HG03039 (cell line): ENCODE results near the gene PRKCB.
"Not testable (repeated sequence)": the region's sequence is repeated elsewhere in the genome, so short reads cannot be mapped to it uniquely, and the experiment has no call there.

ENCODE experiments used
- ATAC-seq: cut with Tn5 transposase; IDR thresholded peaks from one replicate; pipeline ENCODE4 v1.9.1; 2021; ENCODE audit warnings: mild to moderate bottlenecking, moderate library complexity; ENCODE audit not compliant: unreplicated experiment

PRKCB gene

DNA sequence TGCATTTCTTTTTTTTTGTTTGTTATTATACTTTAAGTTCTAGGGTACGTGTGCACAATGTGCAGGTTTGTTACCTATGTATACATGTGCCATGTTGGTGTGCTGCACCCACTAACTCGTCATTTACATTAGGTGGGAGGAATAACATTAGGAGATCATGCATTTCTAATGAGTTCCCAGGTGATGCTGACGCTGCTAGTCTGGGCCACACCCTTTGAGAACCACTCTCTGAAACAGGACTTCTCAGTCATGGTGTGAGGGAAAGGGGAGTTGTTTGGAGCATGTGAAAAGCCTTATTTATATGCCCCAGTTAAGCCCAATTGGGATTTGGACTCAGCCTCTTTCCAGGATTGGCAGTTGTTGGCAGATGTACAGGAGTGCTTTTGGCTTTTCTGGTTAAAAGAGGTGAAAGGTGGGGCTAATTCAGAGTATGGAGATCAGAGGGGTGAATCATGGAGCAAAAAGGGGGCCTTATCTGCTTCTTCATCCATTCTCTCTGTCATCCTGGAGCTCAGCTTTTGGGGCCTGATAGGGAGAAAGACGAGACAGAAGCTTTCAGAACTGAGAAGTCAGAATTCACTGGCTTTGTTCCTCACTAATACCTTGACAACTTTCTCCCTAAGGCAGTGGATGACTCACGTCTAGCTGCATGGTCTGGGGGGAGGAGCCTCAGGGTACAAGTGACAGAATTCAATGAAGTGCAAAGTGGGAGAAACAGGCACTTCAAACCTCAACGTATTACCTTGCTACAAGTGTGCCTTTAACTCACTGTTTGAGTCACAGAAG, 240.3 kb downstream of the PRKCB start:
- ATAC-seq, result peak; percentile 48

DNA sequence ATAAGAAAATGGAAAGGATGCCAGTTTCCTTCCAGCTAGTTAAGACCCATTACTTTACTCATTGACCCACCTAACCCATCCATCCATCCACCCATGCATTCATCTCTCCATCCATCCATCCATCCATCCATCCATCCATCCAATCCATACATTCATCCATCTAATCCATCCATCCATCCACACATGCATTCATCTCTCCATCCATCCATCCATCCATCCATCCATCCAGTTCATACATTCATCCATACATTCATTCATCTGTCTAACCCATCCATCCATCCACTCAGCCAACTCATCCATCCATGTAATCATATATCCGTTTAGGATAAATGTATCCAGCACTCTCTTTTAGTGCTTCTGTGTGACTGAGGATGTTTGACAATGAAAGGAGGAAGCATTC, 241.5 kb downstream of the PRKCB start:
- no peak for ATAC-seq

DNA sequence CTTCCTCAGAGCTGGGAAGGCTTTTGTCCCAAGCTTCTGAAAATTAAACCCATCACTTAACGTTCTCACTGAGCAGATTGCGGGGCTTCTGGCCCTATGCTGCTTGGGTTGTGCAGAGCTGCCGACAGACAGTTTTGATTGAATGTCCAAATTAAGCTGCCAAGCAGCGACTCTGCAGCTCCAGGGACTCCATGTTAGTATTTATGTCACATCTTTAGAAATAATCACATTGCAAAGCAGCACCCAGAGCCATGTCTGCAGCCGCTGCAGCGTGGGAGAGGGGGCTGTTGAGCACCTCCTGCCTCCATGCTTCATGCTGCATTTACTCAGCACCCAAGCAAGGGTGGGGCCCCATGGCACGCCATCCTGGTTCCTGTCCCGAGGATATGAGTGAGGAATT, 242.2 kb downstream of the PRKCB start:
- ATAC-seq, result no peak

DNA sequence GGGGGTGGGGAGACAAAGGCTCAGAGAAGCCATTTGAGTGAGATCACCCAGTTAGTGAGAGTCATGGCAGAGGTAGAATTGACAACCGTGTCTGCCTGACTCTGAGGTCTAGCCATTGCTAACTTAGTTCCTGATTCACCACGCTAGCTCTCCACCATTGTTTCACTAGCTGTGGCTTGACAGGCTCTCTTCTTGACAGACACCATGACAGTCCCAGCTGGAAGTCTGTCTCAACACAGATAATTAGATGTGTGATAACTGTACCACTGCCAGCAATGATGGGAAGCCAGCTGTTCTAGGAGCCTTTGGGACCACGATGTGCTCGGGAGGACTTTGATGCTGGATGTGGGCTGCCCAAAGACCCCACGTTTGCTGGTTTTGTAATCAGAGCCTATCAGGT, 249.9 kb downstream of the PRKCB start:
- no peak for ATAC-seq

DNA sequence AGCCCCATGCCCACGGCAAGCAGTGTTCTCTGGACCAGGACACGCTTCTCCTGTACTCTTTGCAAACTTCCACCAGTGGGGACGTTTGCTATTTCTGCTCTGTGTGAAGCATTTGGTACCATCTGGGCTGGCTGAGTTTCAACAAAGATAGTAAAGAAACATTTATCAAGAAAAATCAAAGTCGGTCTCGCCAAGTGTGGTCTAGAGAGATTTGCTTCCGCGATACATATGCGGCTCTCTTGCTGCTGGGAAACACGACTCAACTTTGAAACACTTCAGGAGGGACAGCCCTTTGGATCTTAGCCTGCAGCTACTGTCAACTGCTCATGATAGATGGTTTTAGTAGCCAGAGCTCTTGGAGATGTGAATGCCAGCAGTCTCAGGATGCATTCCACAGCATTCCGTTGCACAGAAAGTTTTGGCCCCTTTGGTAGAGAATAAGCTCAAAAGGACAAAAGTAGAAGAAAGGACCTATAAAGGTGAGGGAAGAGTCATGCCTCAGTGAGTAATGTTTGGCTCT, 252.2 kb downstream of the PRKCB start:
- no peak for ATAC-seq

DNA sequence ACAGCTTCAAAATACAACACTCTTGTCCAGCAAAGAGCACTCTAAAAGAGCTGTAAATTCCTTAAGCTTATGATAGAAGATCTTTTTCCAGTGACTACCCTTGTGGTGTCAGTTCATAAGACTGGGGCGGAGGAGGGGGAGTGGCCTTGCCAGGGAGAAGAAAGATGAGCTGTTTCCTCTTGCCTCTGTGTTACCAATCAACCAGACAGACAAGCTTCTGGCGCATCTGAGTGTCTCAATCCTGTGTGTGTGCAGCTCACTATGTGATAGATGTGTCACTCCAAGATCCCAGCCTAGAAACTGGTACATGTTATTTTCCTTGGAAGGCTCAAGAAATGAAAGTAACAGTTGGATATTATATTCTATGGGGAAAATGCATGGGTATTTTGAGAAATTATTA, 253.0 kb downstream of the PRKCB start:
- ATAC-seq, result no peak

DNA sequence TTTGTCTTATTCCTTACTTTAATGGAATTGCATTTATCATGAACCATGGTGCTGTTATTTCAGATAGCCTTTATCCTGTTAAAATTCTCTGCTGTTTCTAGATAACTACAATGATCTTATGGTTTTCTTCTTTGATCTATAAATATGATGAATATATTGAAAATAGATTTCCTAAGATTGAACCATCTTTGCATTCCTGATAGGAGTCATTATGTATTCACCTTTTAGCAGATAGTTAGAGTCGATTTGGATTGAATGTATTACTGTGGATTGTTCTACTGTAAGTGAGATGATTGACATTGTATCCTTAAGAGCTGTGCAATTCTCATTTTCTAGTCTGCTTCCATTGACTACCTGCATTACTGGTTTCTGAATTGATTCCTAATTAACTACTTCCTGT, 255.3 kb downstream of the PRKCB start:
- ATAC-seq, result no peak

DNA sequence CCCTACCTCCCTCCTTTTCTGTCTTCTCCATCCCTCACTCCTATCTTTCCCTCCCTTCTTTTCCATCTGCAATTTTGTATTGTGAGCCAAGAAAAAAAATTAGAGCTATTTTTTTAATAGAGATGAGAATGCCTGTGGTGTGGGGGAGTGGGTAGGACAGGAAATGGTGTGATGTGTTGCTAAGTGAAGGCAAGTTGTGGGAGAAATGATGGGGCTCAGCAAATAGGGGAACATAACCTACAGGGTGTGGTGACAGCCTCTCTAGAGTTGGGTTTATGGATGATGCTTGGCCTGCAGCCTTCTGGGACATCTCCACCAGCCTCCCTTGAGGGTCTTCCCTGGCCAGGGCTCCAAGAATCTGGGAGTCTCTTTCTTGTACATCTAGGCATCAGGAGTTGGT, 257.3 kb downstream of the PRKCB start:
- ATAC-seq, result no peak

DNA sequence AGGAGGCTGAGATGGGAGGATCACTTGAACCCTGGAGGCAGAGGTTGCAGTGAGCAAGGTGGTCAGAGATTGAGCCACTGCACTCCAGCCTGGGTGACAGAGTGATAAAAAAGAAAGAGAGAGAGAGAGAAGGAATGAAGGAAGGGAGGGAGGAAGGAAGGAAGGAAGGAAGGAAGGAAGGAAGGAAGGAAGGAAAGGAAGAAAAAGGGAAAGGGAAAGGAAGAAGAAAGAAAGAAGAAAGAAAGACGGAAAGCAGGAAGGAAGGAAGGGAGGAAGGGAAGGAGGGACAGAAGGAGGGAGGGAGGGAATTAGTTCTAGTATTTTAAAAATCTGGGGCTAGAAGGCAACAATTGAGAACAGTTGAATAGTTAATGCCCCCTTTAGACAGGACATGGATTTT, 258.9 kb downstream of the PRKCB start:
- ATAC-seq, result no peak

DNA sequence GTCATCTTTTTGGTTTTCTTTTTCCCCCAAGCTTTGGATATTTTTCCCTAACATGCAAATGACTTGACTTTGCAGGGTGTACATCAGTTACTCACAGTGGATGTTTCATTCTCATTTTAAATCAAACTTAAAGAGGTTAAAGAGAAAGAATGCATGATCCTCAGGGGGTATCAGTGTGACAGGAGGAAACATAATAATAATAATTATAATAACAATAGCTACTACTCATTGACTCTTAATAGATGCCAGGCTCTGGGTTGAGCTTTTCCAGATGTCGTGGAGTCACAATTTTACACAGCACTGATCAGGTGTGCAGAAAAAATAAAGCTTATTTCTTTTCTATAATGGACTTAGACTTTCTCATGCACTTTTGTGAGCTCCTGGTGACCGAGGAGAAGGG, 263.1 kb downstream of the PRKCB start:
- no peak for ATAC-seq

DNA sequence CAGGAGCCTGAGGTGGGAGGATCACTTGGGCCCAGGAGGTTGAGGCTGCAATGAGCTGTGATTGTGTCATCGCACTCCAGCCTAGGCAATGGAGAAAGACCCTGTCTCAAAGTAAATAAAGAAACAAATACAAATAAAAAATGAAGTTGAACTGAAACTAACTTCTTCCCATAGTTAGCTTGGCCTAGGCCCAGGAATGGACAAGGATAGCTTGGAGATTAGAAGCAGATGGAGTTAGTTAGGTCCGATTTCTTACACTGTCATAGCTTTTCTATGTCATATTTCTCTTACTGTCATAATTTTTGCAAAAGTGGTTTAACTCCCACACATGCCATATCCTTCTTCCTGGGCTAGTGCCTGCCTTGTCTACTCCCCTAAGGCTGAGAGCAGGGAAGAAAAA, 265.6 kb downstream of the PRKCB start:
- no peak for ATAC-seq

DNA sequence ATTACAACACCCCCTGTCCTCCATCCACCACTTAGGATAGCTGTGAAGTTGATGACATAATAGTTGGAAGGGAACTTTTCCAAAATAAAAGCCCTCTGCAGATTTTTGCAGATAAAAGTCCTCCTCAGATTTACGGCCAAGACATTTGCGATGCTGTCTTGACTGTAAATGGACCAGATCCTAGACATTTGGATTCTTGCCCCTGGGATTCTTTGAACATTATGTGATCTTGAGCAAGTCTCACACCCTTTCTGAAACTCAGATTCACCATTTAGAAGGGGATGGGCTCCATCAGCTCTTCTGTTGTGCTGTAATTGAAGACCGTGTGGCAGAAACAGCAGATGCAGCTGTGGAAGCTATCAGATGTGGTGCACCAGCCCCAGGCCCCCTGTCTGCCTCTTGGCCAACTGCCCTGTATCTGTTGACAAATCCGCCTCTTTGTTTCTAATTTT, 266.5 kb downstream of the PRKCB start:
- no peak for ATAC-seq

DNA sequence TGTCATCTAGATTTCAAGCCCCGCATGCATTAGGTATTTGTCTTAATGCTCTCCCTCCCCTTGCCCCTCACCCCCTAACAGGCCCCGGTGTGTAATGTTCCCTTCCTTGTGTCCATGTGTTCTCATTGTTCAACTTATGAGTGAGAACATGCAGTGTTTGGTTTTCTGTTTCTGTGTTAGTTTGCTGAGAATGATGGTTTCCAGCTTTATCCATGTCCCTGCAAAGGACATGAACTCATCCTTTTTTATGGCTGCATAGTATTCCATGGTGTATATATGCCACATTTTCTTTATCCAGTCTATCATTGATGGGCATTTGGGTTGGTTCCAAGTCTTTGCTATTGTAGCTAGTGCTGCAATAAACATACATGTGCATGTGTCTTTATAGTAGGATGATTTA, 269.7 kb downstream of the PRKCB start:
- ATAC-seq, result not testable (repeated sequence)

DNA sequence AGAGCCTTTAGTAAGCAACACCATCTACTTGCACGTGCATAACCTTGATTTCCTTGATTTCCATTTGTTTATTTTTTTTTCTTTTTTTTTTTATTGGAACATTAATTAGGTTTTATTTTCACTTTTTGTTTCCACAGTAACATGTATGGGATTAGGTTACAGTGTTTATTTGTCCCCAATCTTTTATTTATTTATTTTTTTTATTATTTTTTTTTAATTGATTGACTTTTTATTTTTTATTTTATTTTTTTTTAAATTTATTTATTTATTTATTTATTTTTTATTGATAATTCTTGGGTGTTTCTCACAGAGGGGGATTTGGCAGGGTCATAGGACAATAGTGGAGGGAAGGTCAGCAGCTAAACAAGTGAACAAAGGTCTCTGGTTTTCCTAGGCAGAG, 272.3 kb downstream of the PRKCB start:
- ATAC-seq, result not testable (repeated sequence)

DNA sequence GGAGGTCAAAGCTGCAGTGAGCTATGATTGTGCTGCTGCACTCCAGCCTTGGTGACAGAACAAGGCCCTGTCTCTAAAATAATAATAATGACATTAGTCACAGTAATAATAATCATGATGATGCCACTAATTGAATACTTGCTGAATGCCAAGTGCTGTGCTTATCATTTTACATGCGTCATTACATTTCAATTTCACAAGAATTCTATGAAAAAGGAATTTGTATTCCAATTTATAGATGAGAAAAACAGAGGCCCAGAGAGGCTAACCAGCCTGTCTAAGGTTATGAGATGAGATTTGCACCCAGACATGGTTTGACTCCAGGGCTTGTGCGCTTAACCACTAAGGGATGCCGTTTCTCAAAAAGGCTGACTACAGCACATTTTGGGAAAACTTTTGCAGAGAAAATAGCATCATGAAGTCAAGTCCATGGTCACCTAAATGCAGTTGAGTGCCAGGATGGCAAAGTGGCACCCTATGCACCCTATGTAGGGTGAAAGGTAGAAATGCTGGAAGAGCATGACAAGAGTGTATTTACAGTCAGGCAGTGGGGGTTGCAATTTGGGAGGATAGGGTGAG, 276.0 kb downstream of the PRKCB start:
- no peak for ATAC-seq

DNA sequence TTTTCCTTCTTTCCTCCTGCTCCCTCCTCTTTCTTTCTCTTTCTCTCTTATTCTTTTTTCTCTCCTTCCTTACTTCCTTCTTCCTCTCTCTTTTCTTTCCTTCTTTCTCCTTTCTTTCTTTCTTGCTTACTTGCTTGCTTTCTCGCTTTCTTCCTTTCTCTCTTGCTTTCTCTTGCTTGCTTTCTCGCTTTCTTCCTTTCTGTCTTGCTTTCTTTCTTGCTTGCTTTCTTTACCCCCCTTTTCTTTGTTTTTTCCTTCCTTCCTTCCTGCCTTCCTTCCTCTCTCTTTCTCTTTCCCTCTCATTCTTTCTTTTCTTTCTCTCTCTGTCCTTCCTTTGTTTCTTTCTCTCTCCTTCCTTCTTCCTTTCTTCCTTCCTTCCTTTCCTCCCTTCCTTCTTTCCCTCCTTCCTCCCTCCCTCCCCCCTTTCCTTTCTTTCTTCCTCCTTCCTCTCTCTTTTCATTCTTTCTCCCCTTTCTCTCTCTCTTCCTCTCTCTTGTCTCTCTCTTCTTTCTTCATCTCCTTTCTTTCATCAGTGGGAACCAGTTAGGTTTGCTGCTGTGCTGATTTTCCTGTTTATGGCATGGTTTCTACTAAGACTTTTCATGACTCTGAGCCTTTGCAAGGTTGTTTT, 277.4 kb downstream of the PRKCB start:
- no peak for ATAC-seq

DNA sequence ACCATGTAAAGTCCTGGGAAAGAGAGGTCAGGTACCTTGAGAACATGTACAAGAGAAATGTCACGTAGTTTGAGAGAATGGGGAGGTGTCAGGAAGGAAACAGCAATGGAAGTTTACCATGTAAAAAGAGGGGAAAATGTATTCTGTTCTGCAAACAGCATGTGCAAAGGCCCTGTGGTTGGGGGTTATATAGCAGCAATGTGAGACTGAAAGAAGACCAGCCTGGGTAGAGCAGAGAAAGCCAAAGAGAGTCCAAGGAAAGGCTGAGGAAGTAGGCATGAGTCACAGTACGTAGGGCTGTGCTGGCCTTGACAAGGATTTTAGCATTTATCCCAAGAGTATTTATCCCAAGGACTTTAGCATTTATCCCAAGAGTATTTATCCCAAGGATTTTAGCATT, 279.1 kb downstream of the PRKCB start:
- ATAC-seq, result no peak

DNA sequence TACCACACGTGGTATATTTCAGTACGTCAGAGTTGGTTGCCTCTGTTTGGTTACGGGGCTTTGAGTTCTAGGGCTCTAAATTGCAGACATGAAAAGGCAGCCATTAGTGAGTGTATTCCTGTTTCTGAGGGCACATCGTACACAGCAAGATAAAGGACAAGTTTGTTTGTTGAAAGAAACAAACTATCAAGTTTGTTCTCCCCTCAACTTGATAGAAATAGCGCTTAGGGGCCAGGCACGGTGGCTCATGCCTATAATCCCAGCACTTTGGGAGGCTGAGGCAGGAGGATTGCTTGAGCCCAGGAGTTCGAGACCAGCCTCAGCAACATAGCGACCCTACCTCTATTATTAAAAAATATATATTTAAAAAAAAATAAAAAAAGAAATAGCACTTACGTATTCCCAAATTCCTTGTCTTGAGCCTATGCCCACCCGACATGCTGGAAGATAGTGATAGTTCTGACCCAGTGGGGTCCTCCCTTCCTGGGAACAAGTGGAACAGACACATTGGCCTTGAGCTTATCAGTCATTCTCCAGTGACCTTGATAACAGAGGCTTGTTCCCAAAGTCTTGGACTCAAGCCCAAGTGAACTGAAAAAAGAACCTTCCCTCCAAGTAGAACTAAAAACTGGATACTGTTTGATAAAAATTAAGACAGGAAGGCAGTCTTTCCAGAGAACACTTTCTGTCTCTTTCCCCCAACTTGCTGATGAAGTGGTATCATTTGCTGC, 280.4 kb downstream of the PRKCB start:
- no peak for ATAC-seq

DNA sequence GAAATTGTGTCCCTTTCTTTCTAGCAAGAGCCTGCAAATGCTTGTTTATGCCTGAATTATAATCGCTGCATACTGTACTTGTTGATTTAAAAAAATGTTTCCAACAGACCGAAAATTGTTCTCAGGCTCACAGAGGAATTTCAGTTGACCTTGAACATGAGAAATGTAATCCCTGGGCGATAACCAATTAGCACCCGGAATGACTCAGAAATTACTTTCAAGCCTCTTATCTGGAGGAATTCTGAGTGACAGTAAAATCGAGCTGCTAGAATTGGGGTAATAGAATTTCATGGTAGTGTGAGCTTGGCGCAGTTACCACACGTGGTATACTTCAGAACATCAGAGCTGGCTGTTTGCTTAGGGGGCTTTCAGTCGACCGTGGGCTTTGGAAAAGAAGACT, 281.2 kb downstream of the PRKCB start:
- ATAC-seq, result no peak

DNA sequence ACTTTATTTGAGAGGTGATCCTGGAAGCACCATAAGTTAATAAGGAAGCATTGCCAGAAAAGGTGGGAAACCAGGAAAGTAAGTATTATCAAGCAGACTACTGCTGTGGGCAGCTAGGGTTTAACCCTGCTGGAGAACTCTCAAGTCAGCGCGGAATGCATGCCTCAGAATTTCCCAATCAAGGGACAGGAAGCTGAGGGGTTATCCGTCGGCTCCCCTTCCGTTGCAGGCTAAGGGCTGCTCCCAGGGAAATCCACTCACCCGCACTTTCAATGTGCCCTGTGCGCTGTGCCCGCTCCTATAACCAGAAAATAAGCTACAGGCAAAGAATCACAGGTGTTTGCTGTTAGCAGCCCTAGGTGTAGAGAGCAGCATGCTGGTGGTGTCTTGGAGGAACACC, 281.9 kb downstream of the PRKCB start:
- ATAC-seq, result no peak

DNA sequence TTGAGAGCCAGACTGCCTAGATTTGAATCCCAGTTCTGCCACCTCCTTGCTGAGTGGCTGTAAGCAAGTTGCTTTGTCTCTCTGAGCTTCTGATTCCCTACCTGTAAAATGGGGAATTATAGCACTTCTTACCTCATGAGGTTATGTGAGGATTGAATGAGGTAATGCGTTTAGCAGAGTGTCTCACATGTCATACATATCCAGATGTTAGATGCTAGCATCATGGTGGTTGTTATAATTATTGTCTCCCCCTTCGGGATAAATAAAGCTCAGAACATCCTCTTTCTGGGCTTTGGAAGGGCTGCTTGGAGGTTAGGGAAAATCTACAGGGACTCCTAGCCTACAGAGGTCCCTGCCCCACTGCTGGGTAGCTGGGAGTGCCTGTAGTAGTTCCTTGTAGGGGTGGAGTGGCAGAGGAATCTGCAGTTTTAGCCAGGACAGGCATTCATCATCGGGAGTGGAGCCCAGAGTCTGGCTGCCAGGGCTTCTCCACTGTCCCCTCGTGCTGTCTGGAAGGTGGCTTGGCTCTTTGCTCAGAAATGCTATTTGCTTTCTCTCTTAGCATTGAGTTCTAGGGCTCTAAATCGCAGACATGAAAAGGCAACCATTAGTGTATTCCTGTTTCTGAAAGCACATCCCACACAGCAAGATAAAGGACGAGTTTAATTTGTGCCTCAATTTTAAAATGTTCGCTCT, 282.5 kb downstream of the PRKCB start:
- no peak for ATAC-seq
